Fibroblast of lung (primary cell): ENCODE results near the gene SLC35E1. TPM values are rescaled to one million over a fixed set of nuclear protein-coding genes. Genes with fewer than 3 reads are reported as not detected.

Experiments
- DNase-seq, 2 donors: peaks; one replicate each; pipeline versions ENCODE4 v3.0.0 to v3.0.0-alpha.2; 2010; ENCODE audit warnings: low read depth in 2 of 2
- H2AFZ ChIP-seq: 2 replicates; pipeline ENCODE4 v1.5.1; 2012; ENCODE audit warnings: low read length, control low read depth, inconsistent platforms
- H3K27ac ChIP-seq: 2 replicates; pipeline ENCODE4 v1.5.1; 2011; ENCODE audit warnings: low read length, control low read depth; ENCODE audit not compliant: insufficient read depth
- H3K27me3 ChIP-seq: 2 replicates; pipeline ENCODE4 v1.5.1; 2011; ENCODE audit warnings: mild to moderate bottlenecking, low read length; ENCODE audit not compliant: control insufficient read depth, insufficient read depth
- H3K36me3 ChIP-seq: 2 replicates; pipeline ENCODE4 v1.5.1; 2011; ENCODE audit warnings: low read length; ENCODE audit not compliant: control insufficient read depth, insufficient read depth
- H3K4me1 ChIP-seq: 2 replicates; pipeline ENCODE4 v1.5.1; 2011; ENCODE audit warnings: low read length; ENCODE audit not compliant: control insufficient read depth, insufficient read depth; ENCODE audit errors: extremely low read depth
- H3K4me2 ChIP-seq: 2 replicates; pipeline ENCODE4 v1.5.1; 2011; ENCODE audit warnings: low read length, control low read depth; ENCODE audit not compliant: insufficient read depth; ENCODE audit errors: extremely low read depth
- H3K4me3 ChIP-seq, 4 experiments: fragments of 200-600 bp in 1 of 4; sonication (generic) in 1 of 4; replicated peaks in 1 of 4; 2 replicates each; pipeline ENCODE4 v1.5.1; 2011 to 2016; ENCODE audit warnings: low read length in 4 of 4, low read depth in 3 of 4, mild to moderate bottlenecking in 3 of 4, control low read depth in 2 of 4, inconsistent platforms in 1 of 4, mixed read lengths in 1 of 4; ENCODE audit not compliant: insufficient read depth in 1 of 4; ENCODE audit errors: control extremely low read depth in 1 of 4
- H3K79me2 ChIP-seq: 2 replicates; pipeline ENCODE4 v1.5.1; 2012; ENCODE audit warnings: mild to moderate bottlenecking, low read length, inconsistent platforms; ENCODE audit not compliant: control insufficient read depth, insufficient read depth
- H3K9ac ChIP-seq: 2 replicates; pipeline ENCODE4 v1.5.1; 2011; ENCODE audit warnings: mild to moderate bottlenecking, low read length, control low read depth; ENCODE audit not compliant: insufficient read depth
- H3K9me3 ChIP-seq: 2 replicates; pipeline ENCODE4 v1.5.1; 2012; ENCODE audit warnings: low read depth, low read length; ENCODE audit not compliant: control insufficient read depth, insufficient read depth
- H4K20me1 ChIP-seq: 2 replicates; pipeline ENCODE4 v1.5.1; 2011; ENCODE audit warnings: low read length; ENCODE audit not compliant: control insufficient read depth, insufficient read depth; ENCODE audit errors: extremely low read depth
- CTCF ChIP-seq, 2 donors: IDR thresholded peaks in 1 of 2; conservative IDR thresholded peaks in 1 of 2; 1 replicate in 1 of 2; 2 replicates in 1 of 2; pipeline ENCODE4 v1.5.1; 2011 to 2012; ENCODE audit warnings: low read length in 2 of 2, control low read depth in 1 of 2, inconsistent platforms in 1 of 2, low read depth in 1 of 2, mild to moderate bottlenecking in 1 of 2
- EZH2 ChIP-seq: IDR thresholded peaks from 2 replicates; pipeline ENCODE4 v1.5.1; 2012; ENCODE audit warnings: low read length, control low read depth, mild to moderate bottlenecking; ENCODE audit errors: missing control alignments
- polyA plus RNA-seq, 2 donors: library from polyadenylated mRNA; depleted of rRNA in 1 of 2; stranded (reverse) in 1 of 2; unstranded in 1 of 2; fragments of >200 nt; gene quantifications; 2 replicates each; pipeline ENCODE4 v1.2.1, GENCODE V29; 2011 to 2012; ENCODE audit warnings: missing spikeins in 1 of 2
- total RNA-seq: library from RNA; depleted of rRNA; stranded (reverse); fragments of >200 nt; gene quantifications from 2 replicates; pipeline ENCODE4 v1.2.1, GENCODE V29; 2014

Gene SLC35E1
- total and polyA plus RNA-seq, 2 donors (not counting 1 experiment from before 2014, with no cell fraction given): 19.0 to 36.1 TPM

- Histone ChIP-seq H3K4me3 (no peak overlapping the region), H3K36me3 (peaks cover 1% of the 10 kb centered on the region), H3K9me3 (no peaks in the 10 kb centered on the region), H3K9ac (no peak overlapping the region), H3K79me2 (peaks cover 83% of the 10 kb centered on the region), H3K27me3 (no peaks in the 10 kb centered on the region), H3K27ac (no peak overlapping the region), H2AFZ (no peak overlapping the region), H4K20me1 (no peaks in the 10 kb centered on the region), H3K4me2 (no peak overlapping the region), H3K4me1 (peaks cover 4% of the 10 kb centered on the region)
- DNase-seq: no peak
- TF ChIP-seq EZH2 (no peak), CTCF (conservative IDR thresholded peaks at IDR 0.05 in 1 of 2, IDR thresholded peaks at IDR 0.05 in 1 of 2; ENCODE audit: low read depth in 1 of 2, low read length in 2 of 2) (no peak)
Measured at GRCh38 chr19:16601378-16602052, 29.3 kb upstream of the SLC35E1 start.

GRCh38 chr19:16600824-16601223 lies 28.6 kb upstream of the SLC35E1 start:
- Histone ChIP-seq H3K4me1 (peaks cover 1% of the 10 kb centered on the region), H3K4me2 (no peak overlapping the region), H3K79me2 (peaks cover 86% of the 10 kb centered on the region), H3K4me3 (no peak overlapping the region), H3K27me3 (no peaks in the 10 kb centered on the region), H3K36me3 (peaks cover under 1% of the 10 kb centered on the region), H3K9me3 (no peaks in the 10 kb centered on the region), H3K27ac (no peak overlapping the region), H4K20me1 (no peaks in the 10 kb centered on the region), H2AFZ (no peak overlapping the region), H3K9ac (no peak overlapping the region)
- DNase-seq: no peak
- no peak for TF ChIP-seq CTCF (conservative IDR thresholded peaks at IDR 0.05 in 1 of 2, IDR thresholded peaks at IDR 0.05 in 1 of 2; ENCODE audit: low read depth in 1 of 2, low read length in 2 of 2)
- no peak for TF ChIP-seq EZH2

GRCh38 chr19:16599655-16600346 lies 27.6 kb upstream of the SLC35E1 start:
- Histone ChIP-seq H3K4me3 (no peak overlapping the region), H3K27me3 (no peaks in the 10 kb centered on the region), H3K9me3 (no peaks in the 10 kb centered on the region), H3K4me2 (no peak overlapping the region), H4K20me1 (no peaks in the 10 kb centered on the region), H3K79me2 (peaks cover 84% of the 10 kb centered on the region), H2AFZ (no peak overlapping the region), H3K27ac (no peak overlapping the region), H3K9ac (no peak overlapping the region), H3K4me1 (no peaks in the 10 kb centered on the region), H3K36me3 (no peaks in the 10 kb centered on the region)
- TF ChIP-seq CTCF (conservative IDR thresholded peaks at IDR 0.05 in 1 of 2, IDR thresholded peaks at IDR 0.05 in 1 of 2; ENCODE audit: low read depth in 1 of 2, low read length in 2 of 2): no peak
- no peak for TF ChIP-seq EZH2
- no peak for DNase-seq
